Activated CD4-positive, alpha-beta T cell treated with anti-CD3 and anti-CD28 coated beads, Interleukin-2, amount 10 ng/mL, durations not matched to agents 7 days and 5 days (primary cell): ENCODE results near the gene ARFGEF2. TPM values are rescaled to one million over a fixed set of nuclear protein-coding genes. Genes with fewer than 3 reads are reported as not detected.
"Not testable (repeated sequence)": the region's sequence is repeated elsewhere in the genome, so short reads cannot be mapped to it uniquely, and the experiment has no call there.

ENCODE experiments used
- CTCF ChIA-PET: fragments of 350-600 bp; sonication (Branson Sonifier 250); formaldehyde crosslinking; loops from one replicate; lab custom pipeline; 2021; ENCODE audit warnings: antibody characterized with exemption; lab: Charles Lee
- POLR2A ChIA-PET: fragments of 350-600 bp; sonication (Branson Sonifier 250); formaldehyde crosslinking; loops from one replicate; lab custom pipeline; 2021; ENCODE audit warnings: antibody characterized with exemption; lab: Charles Lee
- DNase-seq: peaks from one replicate; pipeline ENCODE4 v3.0.0-alpha.2; 2020
- H3K27ac Mint-ChIP-seq: one replicate; pipeline ENCODE4 v1.8.0; 2021; ENCODE audit warnings: mild to moderate bottlenecking, moderate library complexity, mixed read lengths
- H3K27me3 Mint-ChIP-seq: one replicate; pipeline ENCODE4 v1.8.0; 2021; ENCODE audit warnings: mixed read lengths
- H3K36me3 Mint-ChIP-seq: one replicate; pipeline ENCODE4 v1.8.0; 2021; ENCODE audit warnings: low read depth, mixed read lengths
- H3K4me1 Mint-ChIP-seq: one replicate; pipeline ENCODE4 v1.8.0; 2021; ENCODE audit warnings: mixed read lengths
- H3K4me3 Mint-ChIP-seq: one replicate; pipeline ENCODE4 v1.8.0; 2021; ENCODE audit warnings: mild to moderate bottlenecking, moderate library complexity, mixed read lengths
- H3K9me3 Mint-ChIP-seq: one replicate; pipeline ENCODE4 v1.8.0; 2021; ENCODE audit warnings: mixed read lengths
- total RNA-seq, 2 experiments: library from RNA; stranded (reverse); gene quantifications; one replicate each; pipeline ENCODE4 v1.2.3, GENCODE V29; 2021

The ARFGEF2 gene
- total RNA-seq, 2 experiments from 2014 or later, result 20.0 to 22.0 TPM

DNA sequence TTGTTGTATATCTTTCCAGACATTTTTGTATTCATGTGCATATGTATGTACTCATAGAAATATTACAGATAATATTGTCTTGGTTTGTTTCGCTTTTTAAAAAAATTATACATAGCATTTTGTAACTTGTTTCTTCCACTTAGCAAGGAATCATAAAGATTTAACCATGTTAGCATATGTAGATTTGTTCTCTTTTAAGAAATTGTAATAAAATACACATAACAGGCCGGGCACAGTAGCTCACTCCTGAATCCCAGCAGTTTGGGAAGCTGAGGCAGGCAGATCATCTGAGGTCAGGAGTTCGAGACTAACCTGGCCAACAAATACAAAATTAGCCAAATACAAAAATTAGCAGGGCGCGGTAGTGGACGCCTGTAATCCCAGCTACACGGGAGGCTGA, 80.2 kb downstream of the ARFGEF2 start:
- Mint-ChIP-seq H3K36me3 (peaks cover 30% of the 10 kb centered on the region), H3K4me3 (no peak overlapping the region), H3K27ac (no peak overlapping the region), H3K4me1 (no peaks in the 10 kb centered on the region), H3K9me3 (no peaks in the 10 kb centered on the region), H3K27me3 (no peaks in the 10 kb centered on the region)
- POLR2A ChIA-PET, result no interaction called here
- DNase-seq, result no peak
- CTCF ChIA-PET, result no interaction called here

DNA sequence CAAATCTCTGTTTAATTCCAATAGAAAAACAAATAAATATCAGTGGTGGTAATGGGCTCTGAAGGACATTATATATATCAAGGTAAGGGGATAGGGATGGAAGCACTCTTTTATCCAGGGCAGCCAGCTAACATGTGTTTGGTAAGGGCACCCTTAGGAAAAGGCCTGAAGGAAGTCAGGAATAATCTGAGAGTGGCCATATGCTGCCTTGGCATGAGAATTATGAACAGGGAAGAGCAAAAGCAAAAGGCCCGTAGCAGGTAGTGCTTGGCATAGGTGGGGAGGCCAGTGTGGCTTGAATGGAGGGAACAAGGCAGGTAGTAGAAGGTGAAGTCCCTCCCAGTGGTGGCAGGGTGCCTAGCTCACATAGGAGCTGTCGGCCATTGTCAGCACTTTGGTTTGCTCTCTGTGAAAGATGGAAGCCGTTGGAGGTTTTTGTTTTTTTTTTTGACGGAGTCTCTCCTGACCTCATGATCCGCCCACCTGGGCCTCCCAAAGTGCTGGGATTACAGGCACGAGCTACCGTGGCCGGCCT, 85.0 kb downstream of the ARFGEF2 start:
- no peak overlapping the region for H3K27ac Mint-ChIP-seq
- H3K4me3 Mint-ChIP-seq, result no peak overlapping the region
- H3K4me1 Mint-ChIP-seq, result no peaks in the 10 kb centered on the region
- no peaks in the 10 kb centered on the region for H3K9me3 Mint-ChIP-seq
- ChIA-PET CTCF (interaction anchor here (1.1 kb wide), 1 partner anchor 19 kb away, joined by 3 read pairs; no protein-coding TSS in a partner anchor), POLR2A (no interaction called here)
- H3K27me3 Mint-ChIP-seq, result no peaks in the 10 kb centered on the region
- DNase-seq, result no peak
- H3K36me3 Mint-ChIP-seq, result peaks cover 10% of the 10 kb centered on the region

DNA sequence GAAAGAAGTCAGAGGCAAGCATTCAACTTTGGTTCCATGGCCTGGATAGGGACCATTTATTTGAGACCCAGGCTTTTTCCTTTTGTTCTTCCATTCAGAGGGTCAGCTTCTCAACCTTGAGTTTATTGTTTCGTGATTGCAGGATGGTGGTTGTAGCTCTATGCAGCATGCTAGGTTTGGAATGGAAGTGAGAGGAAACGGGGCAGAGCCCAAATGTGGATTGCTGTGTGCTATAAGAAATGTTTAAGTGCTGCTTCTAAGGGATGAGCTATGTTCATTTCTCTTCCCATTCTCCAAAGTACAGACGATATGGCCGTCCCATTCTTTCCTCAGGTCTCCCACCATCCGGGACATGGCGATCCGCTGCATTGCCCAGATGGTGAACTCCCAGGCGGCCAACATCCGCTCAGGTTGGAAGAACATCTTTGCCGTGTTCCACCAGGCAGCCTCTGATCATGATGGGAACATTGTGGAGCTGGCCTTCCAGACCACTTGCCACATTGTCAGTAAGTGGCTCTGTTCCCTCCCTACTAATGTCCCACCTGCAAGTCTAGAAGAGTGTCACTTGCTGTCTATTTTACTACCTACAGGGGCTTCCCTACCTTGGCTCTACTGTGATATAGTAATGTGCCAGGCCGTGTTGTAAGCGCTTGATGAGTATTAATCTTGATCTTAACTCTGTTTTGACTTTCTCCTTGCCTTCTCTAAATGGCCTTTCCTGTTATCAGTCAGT, 88.6 kb downstream of the ARFGEF2 start:
- H3K4me1 Mint-ChIP-seq, result no peaks in the 10 kb centered on the region
- DNase-seq, result no peak
- no peaks in the 10 kb centered on the region for H3K27me3 Mint-ChIP-seq
- ChIA-PET POLR2A (no interaction called here), CTCF (interaction anchor here (0.6 kb wide), 3 partner anchors 19 to 1232 kb away, joined by 3 to 4 read pairs (median 3); no protein-coding TSS in a partner anchor)
- no peak overlapping the region for H3K27ac Mint-ChIP-seq
- H3K4me3 Mint-ChIP-seq, result no peak overlapping the region
- H3K36me3 Mint-ChIP-seq, result peaks cover 26% of the 10 kb centered on the region
- H3K9me3 Mint-ChIP-seq, result no peaks in the 10 kb centered on the region

DNA sequence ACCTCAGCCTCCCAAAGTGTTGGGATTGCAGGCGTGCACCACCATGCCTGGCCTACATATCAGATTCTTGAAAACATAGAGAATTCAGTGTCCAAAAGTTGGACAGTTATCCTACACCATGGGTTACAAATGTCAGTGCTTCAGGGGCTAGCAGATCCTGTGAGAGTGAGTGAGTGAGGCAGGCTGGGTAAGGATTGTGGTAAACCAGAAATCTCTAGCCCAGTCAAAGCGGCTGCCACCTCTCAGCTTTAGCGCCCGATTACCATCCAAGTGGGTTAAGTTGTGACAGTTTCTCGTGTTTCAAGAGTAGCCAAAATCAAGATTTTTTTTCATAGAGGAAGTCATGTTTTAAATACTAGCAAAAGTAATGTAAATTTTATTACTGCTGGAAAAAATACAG, 102.7 kb downstream of the ARFGEF2 start:
- Mint-ChIP-seq H3K27ac (no peak overlapping the region), H3K4me1 (no peaks in the 10 kb centered on the region), H3K27me3 (no peaks in the 10 kb centered on the region), H3K9me3 (no peaks in the 10 kb centered on the region), H3K4me3 (no peak overlapping the region), H3K36me3 (peaks cover 24% of the 10 kb centered on the region)
- ChIA-PET POLR2A (no interaction called here), CTCF (no interaction called here)
- no peak for DNase-seq

DNA sequence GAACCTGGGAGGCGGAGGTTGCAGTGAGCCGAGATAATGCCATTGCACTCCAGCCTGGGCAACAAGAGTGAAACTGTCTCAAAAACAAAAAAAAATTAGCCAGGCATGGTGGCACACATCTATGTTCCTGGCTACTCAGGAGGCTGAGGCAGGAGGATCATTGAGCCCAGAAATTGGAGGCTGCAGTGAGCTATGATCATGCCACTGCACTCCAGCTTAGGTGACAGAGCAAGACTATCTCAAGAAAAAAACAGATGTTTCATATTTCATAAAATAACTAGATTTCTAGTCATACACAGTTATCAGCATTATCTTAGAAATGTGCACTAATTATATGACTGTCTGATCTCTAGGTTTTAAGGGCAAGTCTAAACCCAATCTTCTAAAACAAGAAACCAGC, 106.7 kb downstream of the ARFGEF2 start:
- H3K4me3 Mint-ChIP-seq, H3K9me3 Mint-ChIP-seq, H3K4me1 Mint-ChIP-seq, H3K27me3 Mint-ChIP-seq, DNase-seq, H3K27ac Mint-ChIP-seq, POLR2A ChIA-PET: not testable (repeated sequence)
- peaks cover 21% of the 10 kb centered on the region for H3K36me3 Mint-ChIP-seq
- CTCF ChIA-PET, result interaction anchor here (0.7 to 1.3 kb wide), 2 partner anchors 11 to 21 kb away, joined by 3 to 4 read pairs; no protein-coding TSS in a partner anchor

DNA sequence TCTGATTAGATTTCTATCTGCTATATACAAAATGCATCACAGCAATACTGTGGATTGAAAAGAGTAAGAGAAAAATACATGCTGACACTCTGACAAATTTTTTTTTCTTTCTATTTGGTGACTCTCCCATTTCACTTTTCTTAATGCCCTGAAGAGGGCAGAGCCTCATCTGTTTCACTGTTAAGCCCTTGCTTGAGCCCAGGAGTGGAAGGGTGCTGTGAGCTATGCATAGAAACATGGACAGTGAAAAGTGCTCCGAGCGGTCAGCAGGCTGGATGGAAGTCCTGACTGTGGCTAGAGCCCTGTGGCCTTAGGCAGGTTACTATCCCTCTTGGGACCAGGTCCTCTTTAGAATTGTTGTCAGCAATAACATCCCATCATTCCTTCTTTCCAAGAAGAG, 107.2 kb downstream of the ARFGEF2 start:
- Mint-ChIP-seq H3K27me3 (no peaks in the 10 kb centered on the region), H3K27ac (no peak overlapping the region), H3K36me3 (peaks cover 24% of the 10 kb centered on the region), H3K4me3 (no peak overlapping the region), H3K9me3 (no peaks in the 10 kb centered on the region), H3K4me1 (no peaks in the 10 kb centered on the region)
- no peak for DNase-seq
- ChIA-PET CTCF (interaction anchor here (0.9 to 1.3 kb wide), 3 partner anchors 9 to 23 kb away, joined by 3 to 4 read pairs (median 3); no protein-coding TSS in a partner anchor), POLR2A (no interaction called here)

DNA sequence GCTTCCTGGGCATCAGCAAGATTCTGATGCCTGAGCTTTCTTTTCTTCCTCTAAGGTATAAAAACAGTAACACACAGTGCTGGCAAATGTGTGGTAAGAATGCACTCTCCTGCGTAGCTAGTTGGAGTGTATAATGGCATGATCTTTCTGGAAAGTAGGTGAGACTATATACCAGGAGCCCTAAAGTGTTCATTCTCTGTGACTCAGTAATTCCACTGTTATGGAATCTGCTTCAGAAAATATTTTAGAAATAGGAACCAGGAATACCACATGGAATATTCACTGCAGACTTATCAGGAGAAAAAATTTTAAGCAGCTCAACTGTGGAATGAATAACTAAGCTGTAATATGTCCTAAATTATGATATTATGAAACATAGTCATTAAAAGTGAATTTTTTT, 107.7 kb downstream of the ARFGEF2 start:
- H3K9me3 Mint-ChIP-seq, result no peaks in the 10 kb centered on the region
- no peak overlapping the region for H3K27ac Mint-ChIP-seq
- no peaks in the 10 kb centered on the region for H3K27me3 Mint-ChIP-seq
- DNase-seq, result no peak
- ChIA-PET POLR2A (no interaction called here), CTCF (interaction anchor here (0.9 to 1.3 kb wide), 5 partner anchors 9 to 22 kb away, joined by 3 to 4 read pairs (median 3); partner anchors contain the start of gene CSE1L)
- no peak overlapping the region for H3K4me3 Mint-ChIP-seq
- no peaks in the 10 kb centered on the region for H3K4me1 Mint-ChIP-seq
- peaks cover 24% of the 10 kb centered on the region for H3K36me3 Mint-ChIP-seq

DNA sequence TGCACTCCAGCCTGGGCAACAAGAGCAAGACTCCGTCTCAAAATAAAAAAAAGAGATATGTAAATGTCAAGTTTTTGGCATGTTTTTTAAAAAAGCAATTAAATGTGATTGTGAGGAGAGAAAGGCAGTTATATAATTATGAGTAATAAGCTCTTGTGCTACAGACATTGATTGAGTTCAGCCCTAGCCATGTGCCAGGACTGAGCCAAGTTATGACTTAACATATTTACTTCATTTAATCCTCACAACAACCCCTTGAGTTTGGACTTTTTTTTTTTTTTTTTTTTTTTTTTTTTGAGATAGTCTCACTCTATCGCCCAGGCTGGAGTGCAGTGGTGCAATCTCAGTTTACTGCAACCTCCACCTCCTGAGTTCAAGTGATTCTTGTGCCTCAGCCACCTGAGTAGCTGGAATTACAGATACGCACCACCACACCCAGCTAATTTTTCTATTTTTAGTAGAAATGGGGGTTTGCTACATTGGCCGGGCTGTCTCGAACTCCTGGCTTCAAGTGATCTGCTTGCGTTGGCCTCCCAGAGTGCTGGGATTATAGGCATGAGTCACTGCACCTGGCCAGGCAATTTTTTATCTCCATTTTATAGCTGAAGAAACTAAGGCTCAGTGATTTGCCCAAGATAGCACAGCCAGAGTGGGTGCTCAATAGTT, 109.6 kb downstream of the ARFGEF2 start:
- H3K4me1 Mint-ChIP-seq, result no peaks in the 10 kb centered on the region
- no peak for DNase-seq
- peaks cover 21% of the 10 kb centered on the region for H3K36me3 Mint-ChIP-seq
- H3K27ac Mint-ChIP-seq, result no peak overlapping the region
- ChIA-PET POLR2A (no interaction called here), CTCF (interaction anchor here (0.9 kb wide), 1 partner anchor 190 kb away, joined by 3 read pairs; no protein-coding TSS in a partner anchor)
- H3K4me3 Mint-ChIP-seq, result no peak overlapping the region
- no peaks in the 10 kb centered on the region for H3K9me3 Mint-ChIP-seq
- no peaks in the 10 kb centered on the region for H3K27me3 Mint-ChIP-seq

DNA sequence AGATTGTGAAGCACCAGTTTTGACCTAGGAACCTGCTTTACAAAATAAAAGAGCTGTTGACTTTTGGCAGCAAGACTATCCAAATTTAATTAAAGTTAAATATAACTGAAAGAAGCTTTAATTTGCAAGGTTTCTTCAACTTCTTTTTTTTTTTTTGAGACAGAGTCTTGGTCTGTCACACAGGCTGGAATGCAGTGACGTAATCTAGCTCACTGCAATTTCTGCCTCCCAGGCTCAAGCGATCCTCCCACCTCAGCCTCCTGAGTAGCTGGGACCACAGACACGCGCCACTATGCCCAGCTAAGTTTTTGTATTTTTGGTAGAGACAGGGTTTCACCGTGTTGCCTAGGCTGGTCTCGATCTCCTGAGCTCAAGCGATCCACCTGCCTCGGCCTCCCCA, 110.9 kb downstream of the ARFGEF2 start:
- H3K4me1 Mint-ChIP-seq, result peaks cover 2% of the 10 kb centered on the region
- H3K36me3 Mint-ChIP-seq, result peaks cover 21% of the 10 kb centered on the region
- no peaks in the 10 kb centered on the region for H3K9me3 Mint-ChIP-seq
- DNase-seq, result no peak
- H3K27me3 Mint-ChIP-seq, result no peaks in the 10 kb centered on the region
- H3K4me3 Mint-ChIP-seq, result no peak overlapping the region
- CTCF ChIA-PET, result interaction anchor here (1.5 kb wide), 1 partner anchor 18 kb away, joined by 4 read pairs; no protein-coding TSS in a partner anchor
- H3K27ac Mint-ChIP-seq, result no peak overlapping the region
- POLR2A ChIA-PET, result no interaction called here

DNA sequence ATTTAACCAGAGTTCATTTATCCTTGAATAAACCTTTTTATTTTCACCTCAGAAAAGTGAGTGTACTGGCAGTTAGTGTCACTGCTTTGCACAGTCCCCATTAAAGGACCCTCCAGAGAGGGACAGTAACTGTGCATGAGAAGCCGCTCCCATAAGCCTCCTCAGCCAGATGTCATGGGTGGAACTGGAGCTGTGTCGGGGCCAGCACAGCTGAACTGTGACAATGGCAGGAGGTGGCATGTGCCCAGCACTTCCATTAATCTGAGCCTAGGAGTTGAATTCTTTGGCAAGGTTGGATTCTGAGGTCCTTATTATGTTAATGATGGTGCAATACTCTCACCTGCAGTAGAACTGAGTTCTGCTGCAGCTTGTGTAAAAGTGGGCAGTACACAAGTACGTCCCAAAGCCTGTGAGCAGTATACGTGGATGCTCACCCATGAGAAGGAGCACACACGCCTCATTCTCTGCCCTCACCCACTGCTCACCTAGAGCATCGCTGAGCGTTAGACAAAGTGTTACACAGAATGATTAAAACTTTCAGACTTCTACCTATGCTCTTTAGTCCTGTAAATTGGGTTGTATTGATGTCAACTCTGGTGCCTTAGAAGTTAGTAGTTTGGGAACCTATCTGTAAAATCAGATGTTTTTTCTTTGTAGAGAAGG, 112.7 kb downstream of the ARFGEF2 start:
- H3K36me3 Mint-ChIP-seq, result peaks cover 14% of the 10 kb centered on the region
- no peak overlapping the region for H3K4me3 Mint-ChIP-seq
- peaks cover 14% of the 10 kb centered on the region for H3K4me1 Mint-ChIP-seq
- CTCF ChIA-PET, result no interaction called here
- POLR2A ChIA-PET, result no interaction called here
- no peaks in the 10 kb centered on the region for H3K9me3 Mint-ChIP-seq
- H3K27me3 Mint-ChIP-seq, result no peaks in the 10 kb centered on the region
- DNase-seq, result no peak
- no peak overlapping the region for H3K27ac Mint-ChIP-seq

DNA sequence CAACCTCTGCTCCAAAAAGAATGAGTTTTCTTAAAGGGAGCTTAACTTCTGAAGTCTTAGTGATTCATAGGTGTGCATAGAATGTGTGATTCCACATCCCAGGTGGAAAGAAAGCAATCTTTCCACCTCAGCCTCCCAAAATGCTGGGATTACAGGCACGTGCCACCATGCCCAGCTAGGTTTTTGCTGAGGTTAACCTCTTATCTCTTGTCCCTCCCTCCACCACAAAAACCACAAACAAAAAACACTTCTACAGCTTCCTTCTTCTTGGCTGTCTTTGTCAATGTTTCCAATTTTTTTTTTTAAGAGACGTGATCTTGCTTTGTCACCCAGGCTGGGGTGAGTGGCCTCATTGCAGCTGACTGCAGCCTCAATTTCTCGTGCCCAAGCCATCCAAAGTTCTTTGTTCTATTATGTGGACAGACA, 116.5 kb downstream of the ARFGEF2 start:
- ChIA-PET POLR2A (interaction anchor here (1.1 kb wide), 1 partner anchor 8 kb away, joined by 5 read pairs; the partner anchor contains the start of gene CSE1L), CTCF (interaction anchor here (0.5 to 1.1 kb wide), 3 partner anchors 9 to 206 kb away, joined by 3 to 4 read pairs (median 3); no protein-coding TSS in a partner anchor)
- H3K27ac Mint-ChIP-seq, result peak overlapping the region; percentile 31
- H3K9me3 Mint-ChIP-seq, result no peaks in the 10 kb centered on the region
- H3K4me3 Mint-ChIP-seq, result peak overlapping the region; percentile 31
- H3K27me3 Mint-ChIP-seq, result no peaks in the 10 kb centered on the region
- peaks cover 14% of the 10 kb centered on the region for H3K36me3 Mint-ChIP-seq
- H3K4me1 Mint-ChIP-seq, result peaks cover 17% of the 10 kb centered on the region
- peak; percentile 35 for DNase-seq

DNA sequence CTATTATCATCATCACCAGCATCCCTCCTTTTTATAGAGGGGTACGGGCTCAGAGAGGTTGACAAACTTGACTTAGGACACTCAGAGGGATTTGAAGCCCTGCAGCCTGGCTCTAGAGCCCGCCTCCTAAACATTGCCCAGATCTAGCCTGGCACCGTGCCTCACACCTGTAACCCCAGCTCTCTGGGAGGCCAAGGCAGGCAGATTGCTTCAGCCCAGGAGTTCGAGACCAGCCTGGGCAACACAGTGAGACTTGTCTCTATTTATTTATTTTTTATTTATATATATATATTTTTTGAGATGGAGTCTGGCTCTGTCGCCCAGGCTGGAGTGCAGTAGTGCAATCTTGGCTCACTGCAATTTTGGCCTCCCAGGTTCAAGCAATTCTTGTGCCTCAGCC, 118.3 kb downstream of the ARFGEF2 start:
- DNase-seq, result no peak
- CTCF ChIA-PET, result no interaction called here
- H3K27ac Mint-ChIP-seq, result no peak overlapping the region
- H3K9me3 Mint-ChIP-seq, result no peaks in the 10 kb centered on the region
- H3K27me3 Mint-ChIP-seq, result no peaks in the 10 kb centered on the region
- H3K4me1 Mint-ChIP-seq, result peaks cover 17% of the 10 kb centered on the region
- POLR2A ChIA-PET, result no interaction called here
- peaks cover 3% of the 10 kb centered on the region for H3K36me3 Mint-ChIP-seq
- H3K4me3 Mint-ChIP-seq, result no peak overlapping the region
